ENCODE data around the gene SERAC1. TPM values are rescaled to one million over a fixed set of nuclear protein-coding genes. Genes with fewer than 3 reads are reported as not detected.

The SERAC1 gene
- total RNA-seq (2022; extraction: Qiagen RNA extraction) = 2.5 to 3.5 TPM (median 3.2 TPM) in 5 replicates

DNA sequence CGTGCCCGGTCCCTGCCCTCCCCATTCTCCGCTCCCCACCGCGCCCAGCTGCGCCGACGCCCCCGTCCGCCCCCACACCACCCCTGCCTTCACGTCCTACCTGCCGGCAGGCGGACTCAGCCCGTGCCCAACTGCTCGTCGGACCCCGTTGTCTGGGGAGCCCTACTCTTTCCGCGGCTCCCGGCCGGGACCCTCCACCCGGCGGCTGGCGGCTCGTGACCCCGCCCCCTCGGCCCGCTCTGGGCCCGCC lies at the start of gene SERAC1:
Gene SERAC1, minus strand, starts transcription at position 223 of the 250 bp plus-strand sequence. CDS start 9,899 bp downstream, outside the sequence.

Other genes with a start within 250 kb of the SERAC1 start
- gene SYNJ2, start 186.4 kb downstream of the SERAC1 start, total RNA-seq (2022; extraction: Qiagen RNA extraction) = 47.2 to 60.8 TPM (median 59.0 TPM) in 5 replicates
- gene GTF2H5, start 88 bp upstream of the SERAC1 start, total RNA-seq (2022; extraction: Qiagen RNA extraction) = 8.3 to 20.0 TPM (median 17.0 TPM) in 5 replicates
- 4.3 to 7.7 TPM (median 5.9 TPM) in 5 replicates for gene TULP4, start 144.2 kb upstream of the SERAC1 start, total RNA-seq (2022; extraction: Qiagen RNA extraction)